MCF 10A (cell line): Measurements from ENCODE around the gene ZNF777. TPM values are rescaled to one million over a fixed set of nuclear protein-coding genes. Genes with fewer than 3 reads are reported as not detected.

Experiments
- BruUV-seq: library from RNA; stranded (reverse); fragments of 400-500 nt; replicated peaks from 2 replicates; lab custom pipeline; 2021; lab: Mats Ljungman, UMichigan
- CTCF ChIA-PET: fragments of 300-600 bp; sonication (Branson Sonifier 250); formaldehyde crosslinking; extraction: SDS; loops from one replicate; lab custom pipeline; 2021; ENCODE audit warnings: antibody characterized with exemption, inconsistent platforms; lab: Yijun Ruan, JAX
- POLR2A ChIA-PET: fragments of 300-600, 350-650 bp; sonication (Branson Sonifier 250); formaldehyde crosslinking; extraction: SDS; loops from one replicate; lab custom pipeline; 2020; ENCODE audit warnings: antibody characterized with exemption, inconsistent platforms; lab: Yijun Ruan, JAX
- DNase-seq: peaks from one replicate; pipeline ENCODE4 v3.0.0-alpha.2; 2018; ENCODE audit not compliant: unreplicated experiment
- H3K27ac Mint-ChIP-seq: one replicate; pipeline ENCODE4 v1.8.0; 2022; ENCODE audit warnings: mild to moderate bottlenecking, low read depth, mixed read lengths; ENCODE audit not compliant: unreplicated experiment
- H3K27me3 Mint-ChIP-seq: one replicate; pipeline ENCODE4 v1.8.0; 2022; ENCODE audit warnings: mixed read lengths; ENCODE audit not compliant: insufficient read depth, unreplicated experiment
- H3K36me3 Mint-ChIP-seq: one replicate; pipeline ENCODE4 v1.8.0; 2022; ENCODE audit warnings: mild to moderate bottlenecking, moderate library complexity, mixed read lengths; ENCODE audit not compliant: insufficient read depth, unreplicated experiment
- H3K4me1 Mint-ChIP-seq: one replicate; pipeline ENCODE4 v1.8.0; 2022; ENCODE audit warnings: mixed read lengths; ENCODE audit not compliant: insufficient read depth, unreplicated experiment
- H3K4me3 Mint-ChIP-seq: one replicate; pipeline ENCODE4 v1.8.0; 2022; ENCODE audit warnings: mild to moderate bottlenecking, moderate library complexity, mixed read lengths; ENCODE audit not compliant: unreplicated experiment
- H3K9me3 Mint-ChIP-seq: one replicate; pipeline ENCODE4 v1.8.0; 2022; ENCODE audit warnings: mixed read lengths; ENCODE audit not compliant: unreplicated experiment
- intact Hi-C: fragments of 100-400 bp; cut with micrococcal nuclease; formaldehyde crosslinking; loops from 2 replicates; pipeline ENCODE4 v1.14.1; 2022
- total RNA-seq: library from RNA; stranded (reverse); gene quantifications from 2 replicates; pipeline ENCODE4 v1.2.3, GENCODE V29; 2022
- TF ChIP-seq, protein P1 (sequence below): fragments of 200-600 bp; IDR thresholded peaks from one replicate; pipeline ENCODE4 v1.8.0; 2022; ENCODE audit warnings: antibody characterized with exemption, mild to moderate bottlenecking; ENCODE audit not compliant: unreplicated experiment

ZNF777 gene
- total RNA-seq, 1 experiment from 2014 or later = 22.9 TPM

DNA sequence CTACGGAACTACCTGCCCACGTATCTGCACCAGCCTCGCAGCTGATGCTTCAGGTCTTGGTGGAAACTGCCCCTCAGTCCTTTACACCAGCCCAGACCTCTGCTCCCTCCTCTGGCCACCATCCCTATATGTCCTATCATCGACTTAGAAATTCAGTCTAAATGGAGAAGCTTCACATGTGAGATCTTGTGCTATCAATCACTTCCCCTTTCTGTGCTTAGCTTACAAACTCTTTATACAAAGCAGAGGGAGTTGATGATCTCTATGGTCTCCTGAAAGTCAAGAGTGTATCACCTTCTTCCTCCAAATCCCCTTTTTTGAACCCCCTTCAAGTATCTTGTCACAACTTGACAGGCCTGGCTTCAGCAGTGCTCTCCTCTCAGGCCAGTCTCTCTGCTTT is 30.7 kb downstream of the ZNF777 start:
- intact Hi-C loops = no loop called here
- ChIA-PET POLR2A (interaction anchor here (0.6 to 0.9 kb wide), 2 partner anchors 30 to 77 kb away, joined by 3 to 4 read pairs; no protein-coding TSS in a partner anchor), CTCF (interaction anchor here (0.6 to 0.9 kb wide), 4 partner anchors 16 to 120 kb away, joined by 3 to 5 read pairs (median 4); no protein-coding TSS in a partner anchor)
- no peaks in the 10 kb centered on the region for H3K4me1 Mint-ChIP-seq
- TF ChIP-seq, protein P1, sequence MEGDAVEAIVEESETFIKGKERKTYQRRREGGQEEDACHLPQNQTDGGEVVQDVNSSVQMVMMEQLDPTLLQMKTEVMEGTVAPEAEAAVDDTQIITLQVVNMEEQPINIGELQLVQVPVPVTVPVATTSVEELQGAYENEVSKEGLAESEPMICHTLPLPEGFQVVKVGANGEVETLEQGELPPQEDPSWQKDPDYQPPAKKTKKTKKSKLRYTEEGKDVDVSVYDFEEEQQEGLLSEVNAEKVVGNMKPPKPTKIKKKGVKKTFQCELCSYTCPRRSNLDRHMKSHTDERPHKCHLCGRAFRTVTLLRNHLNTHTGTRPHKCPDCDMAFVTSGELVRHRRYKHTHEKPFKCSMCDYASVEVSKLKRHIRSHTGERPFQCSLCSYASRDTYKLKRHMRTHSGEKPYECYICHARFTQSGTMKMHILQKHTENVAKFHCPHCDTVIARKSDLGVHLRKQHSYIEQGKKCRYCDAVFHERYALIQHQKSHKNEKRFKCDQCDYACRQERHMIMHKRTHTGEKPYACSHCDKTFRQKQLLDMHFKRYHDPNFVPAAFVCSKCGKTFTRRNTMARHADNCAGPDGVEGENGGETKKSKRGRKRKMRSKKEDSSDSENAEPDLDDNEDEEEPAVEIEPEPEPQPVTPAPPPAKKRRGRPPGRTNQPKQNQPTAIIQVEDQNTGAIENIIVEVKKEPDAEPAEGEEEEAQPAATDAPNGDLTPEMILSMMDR = no peak
- peaks cover 22% of the 10 kb centered on the region for H3K36me3 Mint-ChIP-seq
- no peaks in the 10 kb centered on the region for H3K27me3 Mint-ChIP-seq
- no peak overlapping the region for H3K4me3 Mint-ChIP-seq
- no TSS peak for BruUV-seq
- no peak for DNase-seq
- H3K27ac Mint-ChIP-seq = no peak overlapping the region
- H3K9me3 Mint-ChIP-seq = no peaks in the 10 kb centered on the region

DNA sequence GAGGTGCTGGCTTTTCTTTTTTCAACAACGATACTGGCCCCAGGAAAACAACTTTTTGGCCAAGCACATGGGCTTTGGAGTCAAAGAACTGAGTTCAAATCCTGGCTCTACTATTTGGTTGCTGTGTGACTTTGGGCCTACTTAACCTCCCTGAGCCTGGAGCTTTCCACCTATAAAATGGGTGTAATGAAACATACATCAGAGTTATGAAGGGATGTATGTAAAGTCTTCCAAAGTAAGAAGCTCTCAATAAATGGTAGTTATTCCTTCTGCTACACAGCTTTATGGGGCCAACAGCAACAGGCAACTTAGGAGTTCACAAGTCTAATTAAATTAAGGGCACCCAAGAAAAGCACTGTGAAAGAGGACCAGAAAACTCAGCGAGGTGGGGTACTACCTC is 33.0 kb downstream of the ZNF777 start:
- H3K36me3 Mint-ChIP-seq = peaks cover 13% of the 10 kb centered on the region
- no peak overlapping the region for H3K27ac Mint-ChIP-seq
- BruUV-seq = no TSS peak
- intact Hi-C loops = no loop called here
- CTCF ChIA-PET = no interaction called here
- no peak overlapping the region for H3K4me3 Mint-ChIP-seq
- H3K4me1 Mint-ChIP-seq = no peaks in the 10 kb centered on the region
- no peaks in the 10 kb centered on the region for H3K9me3 Mint-ChIP-seq
- POLR2A ChIA-PET = no interaction called here
- TF ChIP-seq, protein P1 = no peak
- DNase-seq = no peak
- H3K27me3 Mint-ChIP-seq = no peaks in the 10 kb centered on the region

DNA sequence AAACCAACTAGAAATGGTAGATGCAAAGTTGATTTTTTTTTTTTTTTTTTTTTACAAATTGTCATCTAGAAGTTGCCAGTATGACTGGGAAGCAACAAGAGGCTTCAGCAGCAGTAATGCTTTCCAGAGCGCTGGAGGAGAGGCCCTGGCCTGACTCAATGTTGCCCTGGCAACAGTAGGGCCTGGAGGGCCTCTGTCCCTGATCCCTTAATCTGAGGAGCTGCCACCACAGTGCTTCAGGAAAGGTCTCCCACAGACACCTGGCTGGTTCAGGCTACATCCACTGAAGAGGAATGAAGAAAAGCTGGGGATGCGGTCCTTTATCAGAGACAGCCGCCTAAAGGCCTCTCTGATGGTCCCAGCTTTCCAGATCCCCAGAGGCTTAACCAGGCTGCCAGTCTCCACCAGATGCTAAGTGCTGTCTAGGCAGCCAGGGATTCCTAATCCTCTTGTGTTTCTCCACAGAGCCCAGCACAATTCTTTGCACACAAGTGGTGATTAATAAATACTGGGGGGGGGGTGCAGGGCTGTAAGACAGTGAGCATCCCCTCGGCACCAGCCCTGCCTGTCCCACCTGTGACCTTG is 33.7 kb downstream of the ZNF777 start:
- Mint-ChIP-seq H3K4me1 (no peaks in the 10 kb centered on the region), H3K4me3 (no peak overlapping the region), H3K27me3 (no peaks in the 10 kb centered on the region), H3K27ac (no peak overlapping the region), H3K9me3 (no peaks in the 10 kb centered on the region), H3K36me3 (peaks cover 13% of the 10 kb centered on the region)
- no TSS peak for BruUV-seq
- POLR2A ChIA-PET = no interaction called here
- DNase-seq = no peak
- CTCF ChIA-PET = no interaction called here
- intact Hi-C loops = no loop called here
- TF ChIP-seq, protein P1 = no peak

DNA sequence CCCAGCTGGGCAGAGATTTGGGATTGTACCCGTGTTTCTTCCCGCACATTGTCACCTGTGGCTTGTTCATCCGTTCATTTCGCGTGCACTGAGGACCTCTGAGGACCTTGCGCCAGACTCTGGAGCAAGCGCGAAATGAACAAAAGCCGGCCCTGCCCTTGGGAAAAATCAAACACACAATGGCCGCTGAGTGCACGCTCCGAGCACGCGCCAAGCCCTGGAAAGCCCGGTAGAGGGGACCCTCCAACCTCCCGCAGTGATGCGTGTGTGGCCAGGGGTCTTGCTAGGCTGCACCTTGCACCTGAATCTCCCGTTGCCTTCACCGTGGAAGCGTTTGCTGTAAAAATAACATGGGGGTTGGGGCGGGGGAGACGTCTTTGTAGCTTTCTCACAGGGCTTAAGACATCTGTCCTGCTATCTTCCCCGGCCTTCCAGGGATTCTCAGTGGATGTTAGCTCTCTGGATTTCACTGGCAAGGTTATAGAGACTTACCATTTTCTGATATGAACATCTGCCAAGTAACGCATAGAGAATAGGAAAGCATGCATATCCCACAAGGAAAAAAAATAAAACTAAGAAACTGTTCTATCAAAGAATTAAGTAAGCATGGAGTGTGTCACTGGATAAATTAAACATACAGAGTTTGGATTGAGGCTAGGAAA is 37.3 kb downstream of the ZNF777 start:
- no peaks in the 10 kb centered on the region for H3K27me3 Mint-ChIP-seq
- no peak overlapping the region for H3K4me3 Mint-ChIP-seq
- no peaks in the 10 kb centered on the region for H3K36me3 Mint-ChIP-seq
- POLR2A ChIA-PET = no interaction called here
- H3K4me1 Mint-ChIP-seq = no peaks in the 10 kb centered on the region
- intact Hi-C loops = loop anchor here (5.0 kb wide), 1 partner anchor 111 kb away; no protein-coding TSS in a partner anchor
- BruUV-seq = no TSS peak
- CTCF ChIA-PET = no interaction called here
- H3K9me3 Mint-ChIP-seq = no peaks in the 10 kb centered on the region
- no peak for DNase-seq
- peak overlapping the region; percentile 27 for H3K27ac Mint-ChIP-seq
- TF ChIP-seq, protein P1 = no peak
